NCI-H146 treated with DMSO at 0.1 percent for 48 hours (cell line): ENCODE data around the gene SPTLC3.

Source experiments
- DNase-seq: peaks from one replicate; lab custom pipeline; 2025; ENCODE audit not compliant: unreplicated experiment; lab: John Stamatoyannopoulos, UW

Gene SPTLC3

DNA sequence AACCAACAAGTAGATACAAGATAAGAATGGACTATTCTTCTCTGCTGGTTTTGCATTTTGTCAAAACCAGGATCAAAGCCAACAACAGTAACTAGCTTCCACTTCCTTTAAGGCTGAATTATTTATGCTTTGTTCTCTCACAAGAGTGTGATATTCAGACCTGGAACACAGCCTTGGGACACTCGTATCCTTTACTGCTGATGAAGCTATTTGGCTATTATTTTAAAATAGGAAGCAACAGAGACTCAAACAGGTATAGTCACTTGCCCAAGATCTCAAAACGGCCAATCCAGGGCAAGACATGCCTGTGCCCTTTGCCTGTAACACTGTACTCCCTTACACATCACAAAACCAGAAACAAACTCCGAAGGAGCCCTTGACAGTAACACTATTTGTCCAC lies 19.9 kb downstream of the SPTLC3 start:
- no peak for DNase-seq

DNA sequence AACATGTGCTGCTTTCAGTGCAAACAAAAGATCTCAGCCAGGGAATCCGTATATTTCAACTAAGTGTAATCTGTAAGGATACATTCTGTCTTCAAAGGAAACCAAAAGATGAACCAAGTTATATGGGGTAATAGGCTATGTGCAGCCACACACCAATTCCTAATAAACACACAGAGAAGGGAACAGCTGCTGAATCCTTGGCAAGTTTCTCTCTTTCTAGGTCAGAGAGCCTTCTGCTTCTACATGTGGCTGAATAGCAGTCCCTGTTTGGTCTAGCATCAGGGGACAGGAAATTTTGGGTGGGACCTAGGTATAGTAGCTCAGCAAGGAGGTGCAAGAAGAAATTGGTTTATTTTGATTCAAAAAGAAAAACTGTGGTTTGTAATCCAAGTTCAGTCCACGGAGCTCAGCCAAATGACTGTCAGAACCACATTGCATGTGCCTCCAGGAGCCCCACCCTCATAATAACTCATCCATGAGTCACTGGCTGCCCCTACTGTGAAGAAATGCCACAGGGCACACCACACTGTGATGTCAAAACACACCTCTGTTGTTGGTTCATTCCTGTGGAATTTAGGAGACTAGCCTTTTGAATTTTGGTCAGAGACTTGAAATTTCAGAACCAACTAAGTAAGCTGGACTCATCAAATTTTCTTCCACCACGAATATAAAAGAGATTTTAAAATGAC lies 21.1 kb downstream of the SPTLC3 start:
- no peak for DNase-seq

DNA sequence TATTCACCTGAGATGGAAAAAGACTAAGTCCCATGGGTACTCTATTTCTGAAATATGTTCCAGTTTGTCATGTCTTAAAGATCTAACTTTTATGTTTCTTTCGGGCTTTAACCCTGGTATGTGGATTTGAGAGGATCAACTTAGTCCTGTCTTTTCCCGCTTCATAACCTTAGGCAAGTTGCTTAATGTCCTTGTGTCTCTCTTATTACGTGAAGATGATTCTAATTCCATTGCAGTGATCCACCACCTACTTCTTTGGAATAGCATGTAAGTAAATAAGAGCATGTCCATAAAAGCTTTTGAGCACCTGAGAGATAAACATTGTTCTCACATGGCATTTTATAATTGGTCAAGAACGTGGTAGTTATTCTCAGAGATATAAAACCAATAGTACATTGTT lies 23.0 kb downstream of the SPTLC3 start:
- no peak for DNase-seq

DNA sequence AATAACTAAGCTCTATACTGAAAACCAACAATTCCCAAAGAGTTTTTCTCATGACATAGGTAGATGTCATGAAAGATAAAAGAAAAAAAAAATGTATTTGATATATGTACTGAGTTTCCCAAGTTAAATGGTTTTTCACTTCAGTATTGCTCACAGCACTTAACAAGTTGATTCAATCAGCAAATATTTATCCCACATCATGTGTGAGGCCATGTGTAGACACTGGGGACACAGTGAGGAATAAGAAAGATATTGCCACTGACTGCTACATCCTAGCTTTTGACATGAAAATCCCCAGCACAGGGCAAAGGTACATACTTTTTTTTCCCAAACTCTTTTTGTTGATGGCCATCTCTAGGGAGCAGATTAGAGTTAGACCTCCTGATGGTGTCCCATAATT lies 25.3 kb downstream of the SPTLC3 start:
- no peak for DNase-seq

DNA sequence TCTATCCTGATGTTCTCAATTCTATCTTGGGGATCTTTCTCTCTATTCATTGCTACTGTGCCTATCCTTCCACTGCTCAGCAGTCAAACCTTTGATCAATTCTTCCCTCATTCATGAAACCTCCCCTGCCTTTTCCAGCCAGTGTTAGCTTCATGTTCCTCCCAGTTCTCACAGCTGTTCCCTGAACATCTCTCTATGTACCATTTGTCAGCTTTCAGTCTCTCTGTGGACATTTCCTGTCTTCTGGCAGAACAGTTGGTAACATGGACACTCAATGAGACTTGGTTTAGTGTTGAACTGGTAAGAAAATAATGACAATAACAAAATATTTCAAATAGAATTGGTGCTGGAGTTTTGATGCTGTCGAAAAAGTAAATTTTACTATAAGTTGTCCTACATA lies 26.2 kb downstream of the SPTLC3 start:
- DNase-seq, result no peak

DNA sequence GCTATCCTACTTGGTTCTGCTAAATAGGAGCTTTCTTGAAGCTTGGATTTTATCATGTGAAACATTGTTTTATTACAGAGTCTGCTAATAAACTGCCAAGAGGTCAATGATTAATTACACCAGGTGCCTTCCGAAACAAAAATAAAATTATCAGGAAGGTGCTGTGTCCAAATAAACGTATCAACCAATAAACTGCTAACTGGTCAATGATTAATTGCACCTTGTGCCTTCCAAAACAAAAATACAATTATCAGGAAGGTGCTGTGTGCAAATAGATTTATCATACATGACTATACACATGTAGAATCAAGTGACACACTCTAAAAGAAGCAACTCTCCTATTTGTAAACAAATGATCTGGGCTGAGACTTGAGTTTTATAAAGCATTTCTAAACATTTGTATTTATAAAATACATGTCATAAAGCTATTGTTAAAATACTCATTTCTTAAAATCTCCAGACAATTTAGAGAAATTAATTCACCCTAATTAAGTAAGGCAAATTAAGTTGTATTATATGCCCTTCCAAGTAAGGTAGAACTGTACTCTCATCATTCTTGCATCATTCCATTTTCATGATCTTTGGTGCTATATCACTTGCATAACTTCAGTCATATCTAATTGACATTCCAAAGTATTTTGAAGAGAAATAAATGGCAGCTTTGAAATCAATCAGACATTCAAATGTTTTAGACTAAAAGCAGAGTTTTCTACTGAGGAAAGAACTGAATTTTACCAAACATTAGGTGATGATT lies 26.8 kb downstream of the SPTLC3 start:
- no peak for DNase-seq

DNA sequence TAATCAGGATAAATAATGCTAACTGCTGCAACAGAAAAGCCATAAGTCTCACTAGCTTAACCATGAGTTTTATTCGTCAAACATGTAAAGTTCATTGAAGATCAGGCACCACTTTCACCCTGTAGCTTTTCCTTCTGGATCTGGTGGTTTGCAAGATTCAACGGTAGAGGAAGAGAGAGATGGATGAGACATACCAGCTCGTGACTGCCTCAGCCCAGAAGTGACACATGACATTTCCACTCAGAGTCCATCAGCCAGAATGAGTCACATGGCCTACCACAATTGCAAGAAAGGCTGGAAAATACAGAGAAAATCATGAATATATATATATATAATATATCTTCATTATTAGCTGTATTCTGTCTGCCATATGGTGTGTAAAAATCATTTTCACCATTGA lies 29.0 kb downstream of the SPTLC3 start:
- DNase-seq, result no peak

DNA sequence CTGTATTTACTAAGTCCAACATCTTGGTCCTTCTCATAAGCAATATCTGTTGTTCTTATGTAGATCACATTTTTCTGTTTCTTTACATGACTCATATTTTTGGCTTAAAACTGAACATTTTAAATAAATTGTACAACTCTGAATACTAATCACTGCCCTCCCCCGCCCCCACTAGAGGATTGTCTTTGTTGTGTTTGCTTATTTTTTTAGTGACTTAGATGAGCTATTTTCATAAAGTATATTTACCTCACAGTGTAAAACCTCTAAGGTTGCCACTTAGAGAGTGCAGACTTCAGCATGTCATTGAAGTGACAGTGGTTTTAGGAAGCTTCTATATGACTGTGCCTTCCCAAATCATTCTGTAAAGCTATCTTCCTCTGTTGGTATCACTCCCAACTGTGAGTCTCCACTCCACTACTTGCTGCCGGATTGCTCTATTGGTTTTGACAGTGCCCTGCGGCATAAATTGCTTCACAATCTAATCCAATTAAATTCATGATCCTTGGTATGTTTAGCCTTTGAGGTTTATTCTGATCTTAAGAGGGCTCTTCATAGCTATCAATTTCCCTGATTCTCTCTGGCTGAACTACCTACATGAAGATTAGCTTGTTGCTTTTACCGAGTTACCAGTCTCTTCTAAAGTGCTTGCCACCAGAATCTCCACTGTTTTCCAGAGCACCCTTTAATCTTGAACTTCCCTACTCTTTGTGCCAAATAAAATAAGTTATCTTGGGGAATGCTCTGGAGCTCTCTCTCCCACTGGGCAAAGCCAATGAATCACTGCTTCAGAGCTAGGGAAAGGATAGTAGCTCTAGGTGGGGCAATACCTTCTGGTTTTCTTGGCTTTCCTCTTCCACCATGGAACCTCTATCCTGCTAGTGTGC lies 33.0 kb downstream of the SPTLC3 start:
- no peak for DNase-seq

DNA sequence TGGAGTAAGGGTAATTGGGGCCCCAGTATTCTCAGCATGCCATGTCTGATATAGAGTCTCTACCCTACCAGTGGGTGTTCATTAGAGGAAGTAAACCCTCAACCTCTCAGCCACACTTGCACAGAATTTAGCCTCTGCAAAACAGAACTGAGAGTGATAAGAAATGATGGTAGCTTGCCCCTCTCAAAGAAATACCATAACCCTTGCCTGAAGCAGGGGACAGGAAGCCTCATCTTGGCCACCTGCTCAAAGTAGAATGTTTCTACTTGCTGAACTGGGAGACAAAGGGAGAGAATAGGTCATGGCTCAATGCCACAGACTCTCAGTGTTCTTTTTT lies 33.7 kb downstream of the SPTLC3 start:
- DNase-seq, result no peak

DNA sequence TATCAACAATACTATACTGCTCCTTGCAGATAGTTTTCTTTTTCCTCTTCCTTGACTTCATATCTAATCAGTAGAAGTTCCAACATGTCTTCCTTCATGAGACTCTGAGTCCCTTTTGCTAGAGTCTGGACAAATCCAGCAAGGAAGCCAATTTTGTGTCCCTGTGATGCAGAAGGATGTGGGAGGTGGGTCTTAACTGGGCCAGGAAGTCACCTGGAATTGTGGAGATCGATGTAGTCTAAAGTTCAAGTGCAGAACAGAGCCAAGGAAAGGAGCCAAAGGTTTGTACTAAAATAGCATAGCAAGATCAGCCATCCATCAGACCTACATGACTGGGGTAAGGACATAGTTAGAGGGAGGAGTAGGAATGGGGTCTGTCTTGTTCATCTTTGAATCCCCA lies 37.6 kb downstream of the SPTLC3 start:
- no peak for DNase-seq

DNA sequence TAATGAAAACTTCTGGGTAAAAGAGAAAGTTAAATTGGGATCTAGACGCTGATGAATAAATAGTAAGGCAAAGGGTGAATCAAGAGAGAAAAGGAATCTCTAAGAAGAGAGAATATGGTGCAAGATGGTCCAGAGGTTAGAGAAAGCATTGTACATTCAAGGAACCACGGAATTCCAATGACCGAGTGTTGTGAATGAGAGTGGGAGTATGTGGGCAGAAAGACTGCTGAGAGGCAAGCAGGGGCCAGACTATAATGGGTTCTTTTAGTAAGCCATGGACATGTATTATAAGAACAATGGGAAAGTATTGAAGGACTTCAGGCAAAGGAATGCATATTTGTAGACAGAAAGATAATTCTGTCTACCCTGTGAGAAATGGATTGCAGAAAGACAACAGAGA lies 45.2 kb downstream of the SPTLC3 start:
- DNase-seq, result no peak

DNA sequence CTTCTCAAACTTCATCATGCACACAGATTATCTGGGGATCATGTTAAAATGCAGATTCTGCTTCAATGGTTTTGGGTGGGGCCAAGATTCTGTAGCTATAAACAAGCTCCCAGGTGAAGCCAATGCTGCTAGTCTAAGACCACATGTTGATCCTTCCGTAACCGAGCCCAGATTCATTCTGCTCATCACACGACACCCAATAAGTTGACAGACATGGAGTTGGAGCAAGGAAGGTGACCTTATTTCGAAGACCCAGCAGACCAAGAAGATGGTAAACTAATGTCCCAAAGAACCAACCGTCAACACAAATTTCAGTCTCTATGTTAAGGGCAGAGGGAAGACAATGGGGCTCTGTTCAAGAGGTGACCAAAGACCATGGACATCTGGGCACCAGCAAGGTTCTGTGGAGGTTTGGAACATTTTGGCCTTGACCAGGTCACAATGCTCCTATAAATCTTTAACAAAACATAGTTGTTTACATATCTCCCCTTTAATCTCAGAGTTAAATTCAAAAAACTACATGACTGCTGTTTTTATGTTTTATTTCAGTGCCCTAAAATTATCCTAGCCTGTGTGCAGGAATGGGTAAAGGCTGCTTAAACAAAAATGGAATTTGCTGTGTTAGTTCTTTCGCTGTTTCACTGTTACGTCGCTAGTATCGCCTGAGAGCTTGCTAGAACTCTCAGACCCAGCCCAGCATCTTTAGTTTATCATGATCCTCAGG lies 50.1 kb downstream of the SPTLC3 start:
- no peak for DNase-seq

DNA sequence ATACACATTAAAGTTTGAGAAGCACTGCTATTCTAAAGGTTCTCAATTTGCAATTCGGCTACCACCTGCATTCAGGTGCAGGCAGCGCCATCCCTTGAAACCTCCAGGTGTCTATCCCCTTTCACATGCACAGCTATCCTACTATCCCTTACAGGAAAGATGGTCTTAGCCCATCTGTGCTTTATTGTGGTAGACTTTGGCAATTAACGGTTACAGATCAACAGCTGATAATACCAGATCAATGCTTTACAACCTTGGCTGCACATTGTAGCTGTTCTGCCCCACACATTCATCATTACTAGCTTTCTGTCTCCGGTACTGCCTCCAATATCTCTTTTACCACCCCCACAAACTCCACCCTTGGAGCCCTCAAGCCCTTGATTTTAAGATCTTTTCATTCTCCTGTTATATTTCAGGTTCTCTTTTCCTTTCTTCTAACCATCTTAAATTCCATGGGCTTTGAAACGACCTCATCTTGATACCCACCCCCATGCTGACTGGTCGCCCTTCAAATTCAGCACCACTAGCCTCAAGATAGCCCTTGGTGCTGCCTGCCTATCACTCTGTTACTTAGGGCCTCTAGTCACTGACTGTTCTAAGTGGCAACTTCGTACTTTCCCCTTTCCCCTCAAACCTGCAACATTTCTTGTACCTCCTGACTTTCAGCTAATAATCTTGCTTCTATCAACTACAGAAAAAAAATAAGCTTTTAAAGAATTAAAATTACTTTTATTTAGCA lies 50.8 kb downstream of the SPTLC3 start:
- DNase-seq, result no peak

DNA sequence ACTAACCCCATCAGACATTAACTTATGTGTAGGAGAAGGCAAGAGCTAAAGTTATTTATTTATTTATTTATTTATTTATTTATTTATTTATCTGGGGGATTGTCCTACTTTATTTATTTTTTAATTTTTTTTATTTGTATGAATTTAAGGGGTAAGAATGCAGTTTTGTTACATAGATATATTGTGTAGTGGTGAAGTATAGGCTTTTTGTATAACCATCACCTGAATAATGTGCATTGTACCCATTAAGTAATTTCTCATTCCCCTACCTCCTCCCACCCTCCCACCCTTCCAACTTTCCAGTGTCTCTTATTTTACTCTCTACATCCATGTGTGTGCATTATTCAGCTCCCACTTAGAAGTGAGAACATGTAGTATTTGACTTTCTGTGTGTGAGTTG lies 51.6 kb downstream of the SPTLC3 start:
- no peak for DNase-seq

DNA sequence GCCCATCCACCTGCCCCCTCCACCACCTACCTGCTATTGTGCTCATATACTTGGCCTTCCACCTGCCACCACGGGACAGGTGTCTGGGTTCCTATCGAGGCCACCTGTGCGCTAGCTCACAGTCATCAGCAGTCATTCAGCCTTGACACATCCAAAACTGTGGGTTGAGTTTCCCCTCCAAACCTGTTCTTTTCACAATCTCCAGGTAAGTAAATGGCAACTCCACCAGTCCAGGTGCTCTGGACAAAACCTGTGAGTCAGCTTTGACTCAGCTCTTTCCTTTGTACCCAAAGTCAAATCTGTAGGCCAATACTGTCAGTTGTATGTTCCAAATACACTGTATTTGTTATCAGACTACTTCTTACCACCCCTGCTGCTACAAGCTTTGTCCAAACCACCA lies 52.6 kb downstream of the SPTLC3 start:
- no peak for DNase-seq

DNA sequence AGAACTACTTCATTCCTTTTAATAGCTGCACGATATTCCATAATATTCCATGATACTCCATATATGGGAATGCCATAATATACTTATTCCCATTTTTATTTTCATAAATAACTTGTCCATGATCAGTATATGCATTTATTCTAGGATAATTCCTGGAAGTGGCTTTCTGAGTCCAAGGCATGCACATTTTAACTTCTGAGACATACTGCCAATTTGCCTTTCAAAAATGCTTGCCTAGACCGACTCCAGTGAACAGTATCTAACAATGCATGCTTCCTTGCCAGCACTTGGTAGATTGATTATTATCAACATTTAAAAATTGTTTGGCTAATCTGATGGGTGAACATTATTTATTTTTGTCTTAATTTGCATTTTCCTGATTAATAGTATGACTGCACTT lies 54.0 kb downstream of the SPTLC3 start:
- DNase-seq, result no peak

DNA sequence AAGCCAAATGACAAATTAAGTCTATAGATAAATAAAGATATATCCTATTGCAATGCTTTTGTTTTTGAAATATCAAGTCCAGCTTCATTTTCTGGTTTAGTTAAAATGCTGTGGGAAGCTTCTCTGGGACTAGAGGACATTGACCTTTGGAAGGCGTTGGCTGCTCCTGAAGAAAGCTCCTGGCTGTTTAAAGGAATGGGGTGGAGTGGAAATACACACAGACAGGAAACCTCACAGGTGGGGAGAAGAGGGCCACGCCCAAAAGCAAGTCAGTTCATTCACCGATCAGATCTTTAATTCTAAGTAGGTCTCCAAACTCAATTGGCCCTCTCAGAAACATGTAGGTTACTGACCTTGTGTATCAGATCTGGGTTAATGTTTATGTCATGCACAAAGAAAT lies 59.6 kb downstream of the SPTLC3 start:
- no peak for DNase-seq

DNA sequence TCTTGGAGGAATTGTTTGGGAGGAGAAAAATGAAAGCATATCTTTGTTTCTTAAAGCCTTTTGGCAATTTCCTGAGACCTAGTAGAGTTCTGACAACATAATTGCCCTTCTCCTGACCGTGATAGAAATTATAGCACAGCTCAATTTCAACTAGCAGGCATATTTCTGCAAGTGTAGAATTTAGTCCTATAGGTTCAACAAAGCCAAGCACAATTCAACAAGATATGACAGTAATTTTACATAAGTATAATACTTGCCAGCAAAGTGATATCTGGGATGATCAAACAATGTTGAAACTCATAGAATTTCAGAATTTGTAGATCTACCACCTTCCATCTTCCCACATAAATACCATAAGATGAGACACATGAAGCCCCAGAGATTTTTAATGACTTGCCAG lies 73.1 kb downstream of the SPTLC3 start:
- DNase-seq, result no peak

DNA sequence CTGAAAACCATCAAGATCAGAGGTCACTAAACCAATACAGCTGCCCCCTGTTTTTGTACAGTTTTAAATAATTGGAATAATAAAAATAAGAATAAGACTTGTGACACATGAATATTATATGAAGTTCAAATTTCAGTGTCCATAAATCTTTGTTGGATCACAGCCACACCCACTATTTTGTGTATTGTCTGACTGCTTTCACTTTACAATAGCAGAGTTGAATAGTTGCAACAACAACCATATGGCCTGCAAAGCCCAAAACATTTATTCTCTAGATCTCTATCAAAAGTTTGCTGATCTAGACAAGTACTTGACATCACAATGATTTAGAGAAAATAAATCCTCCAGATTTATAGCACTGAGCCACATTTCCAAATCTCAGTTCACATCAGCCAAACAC lies 73.6 kb downstream of the SPTLC3 start:
- DNase-seq, result no peak

DNA sequence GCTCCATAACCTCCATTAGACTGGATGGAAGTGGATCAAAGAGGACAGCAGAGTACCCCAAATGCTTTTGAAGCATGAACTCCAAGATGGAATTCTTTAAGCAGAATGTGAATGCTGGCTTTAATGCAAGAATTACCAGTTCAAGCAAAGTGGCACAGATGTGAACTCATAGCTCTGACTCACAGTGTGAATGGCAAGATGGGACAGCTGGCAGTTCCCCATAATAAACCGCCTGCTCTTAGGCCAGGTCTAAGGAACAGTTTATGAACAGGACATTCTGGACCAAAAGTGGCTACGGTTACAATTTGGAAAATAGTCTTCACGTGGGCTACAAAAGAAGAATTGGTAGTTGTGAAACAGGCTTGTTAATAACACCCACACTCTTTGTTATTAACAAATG lies 76.5 kb downstream of the SPTLC3 start:
- no peak for DNase-seq
